Caco-2 (cell line): ENCODE measurements around the gene RNF175. TPM values are rescaled to one million over a fixed set of nuclear protein-coding genes. Genes with fewer than 3 reads are reported as not detected.

Experiments
- BruUV-seq: library from RNA; stranded (reverse); fragments of 400-500 nt; replicated peaks from 2 replicates; lab custom pipeline; 2021; lab: Mats Ljungman, UMichigan
- CTCF ChIA-PET: fragments of 300-600 bp; sonication (Branson Sonifier 250); formaldehyde crosslinking; loops from one replicate; lab custom pipeline; 2022; ENCODE audit warnings: antibody characterized with exemption; lab: Charles Lee
- POLR2A ChIA-PET: fragments of 300-600 bp; sonication (Branson Sonifier 250); formaldehyde crosslinking; loops from one replicate; lab custom pipeline; 2022; ENCODE audit warnings: antibody characterized with exemption; lab: Charles Lee
- DNase-seq, 2 experiments: peaks; one replicate each; pipeline versions ENCODE4 v3.0.0 to v3.0.0-alpha.2; 2020 to 2022
- H3K27me3 ChIP-seq: replicated peaks from 2 replicates; pipeline ENCODE4 v1.6.0; 2011; ENCODE audit warnings: low read length; ENCODE audit not compliant: control insufficient read depth, insufficient read depth
- H3K36me3 ChIP-seq: 2 replicates; pipeline ENCODE4 v1.5.1; 2011; ENCODE audit warnings: low read length; ENCODE audit not compliant: control insufficient read depth, insufficient read depth
- H3K4me1 ChIP-seq: fragments of 250-450 bp; sonication (Bioruptor Pico); 2 replicates; pipeline ENCODE4 v1.5.1; 2020; ENCODE audit warnings: mild to moderate bottlenecking
- H3K4me3 ChIP-seq: 2 replicates; pipeline ENCODE4 v1.5.1; 2011; ENCODE audit warnings: low read depth, mild to moderate bottlenecking, control low read depth, low read length
- H3K9me3 ChIP-seq: fragments of 250-450 bp; sonication (Bioruptor Pico); 2 replicates; pipeline ENCODE4 v1.5.1; 2020; ENCODE audit warnings: mild to moderate bottlenecking, moderate library complexity
- H3K27ac Mint-ChIP-seq: one replicate; pipeline ENCODE4 v1.8.0; 2022; ENCODE audit warnings: mixed read lengths; ENCODE audit not compliant: unreplicated experiment
- H3K27me3 Mint-ChIP-seq: one replicate; pipeline ENCODE4 v1.8.0; 2022; ENCODE audit warnings: mixed read lengths; ENCODE audit not compliant: insufficient read depth, unreplicated experiment
- H3K36me3 Mint-ChIP-seq: one replicate; pipeline ENCODE4 v1.8.0; 2022; ENCODE audit warnings: mild to moderate bottlenecking, mixed read lengths; ENCODE audit not compliant: insufficient read depth, unreplicated experiment
- H3K4me1 Mint-ChIP-seq: one replicate; pipeline ENCODE4 v1.8.0; 2022; ENCODE audit warnings: low read depth, mixed read lengths; ENCODE audit not compliant: unreplicated experiment
- H3K4me3 Mint-ChIP-seq: one replicate; pipeline ENCODE4 v1.8.0; 2022; ENCODE audit warnings: mild to moderate bottlenecking, moderate library complexity, mixed read lengths; ENCODE audit not compliant: unreplicated experiment
- H3K9me3 Mint-ChIP-seq: one replicate; pipeline ENCODE4 v1.8.0; 2022; ENCODE audit warnings: mixed read lengths; ENCODE audit not compliant: unreplicated experiment
- intact Hi-C: fragments of 100-400 bp; cut with micrococcal nuclease; formaldehyde crosslinking; loops from one replicate; pipeline ENCODE4 v1.10.0; 2022; ENCODE audit not compliant: unreplicated experiment
- total RNA-seq: library from RNA; stranded (reverse); gene quantifications from 2 replicates; pipeline ENCODE4 v1.2.3, GENCODE V29; 2022
- TF ChIP-seq, protein P1 (sequence below), 2 experiments: fragments of 200-600 bp in 1 of 2; IDR thresholded peaks; 1 replicate in 1 of 2; 2 replicates in 1 of 2; pipeline versions ENCODE4 v1.5.1 to v1.8.0; 2011 to 2022; ENCODE audit warnings: antibody characterized with exemption in 1 of 2, control low read depth in 1 of 2, inconsistent platforms in 1 of 2, low read depth in 1 of 2, low read length in 1 of 2, mild to moderate bottlenecking in 1 of 2, moderate library complexity in 1 of 2; ENCODE audit not compliant: insufficient read depth in 1 of 2, severe bottlenecking in 1 of 2, unreplicated experiment in 1 of 2

Gene RNF175
- total RNA-seq, 1 experiment from 2014 or later = not detected

DNA sequence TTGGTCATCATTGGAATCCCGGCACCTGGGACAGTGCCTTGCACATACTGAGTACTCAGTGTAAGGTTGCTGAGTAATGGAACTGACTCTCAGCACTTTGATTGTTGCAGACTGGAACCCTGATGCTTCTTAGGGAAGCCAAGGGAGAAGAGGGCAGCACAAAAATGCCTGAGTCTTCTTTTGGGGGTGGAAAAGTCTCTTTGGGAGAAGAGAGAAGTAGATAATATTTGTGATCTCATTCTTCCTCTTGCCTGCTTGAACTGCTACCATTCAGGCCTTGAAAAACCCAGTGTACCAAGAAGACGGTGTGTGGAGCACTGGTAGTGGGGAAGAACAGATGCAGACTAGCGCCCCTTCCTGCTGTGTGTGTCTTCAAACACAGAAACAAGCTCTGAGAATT, 16.8 kb upstream of the RNF175 start:
- BruUV-seq = no TSS peak
- H3K36me3 ChIP-seq = no peaks in the 10 kb centered on the region
- Mint-ChIP-seq H3K4me3 (no peak overlapping the region), H3K36me3 (no peaks in the 10 kb centered on the region), H3K9me3 (no peaks in the 10 kb centered on the region), H3K27ac (no peak overlapping the region), H3K27me3 (peaks cover 21% of the 10 kb centered on the region), H3K4me1 (no peaks in the 10 kb centered on the region)
- no peaks in the 10 kb centered on the region for H3K4me1 ChIP-seq
- no peak overlapping the region for H3K4me3 ChIP-seq
- TF ChIP-seq, protein P1, sequence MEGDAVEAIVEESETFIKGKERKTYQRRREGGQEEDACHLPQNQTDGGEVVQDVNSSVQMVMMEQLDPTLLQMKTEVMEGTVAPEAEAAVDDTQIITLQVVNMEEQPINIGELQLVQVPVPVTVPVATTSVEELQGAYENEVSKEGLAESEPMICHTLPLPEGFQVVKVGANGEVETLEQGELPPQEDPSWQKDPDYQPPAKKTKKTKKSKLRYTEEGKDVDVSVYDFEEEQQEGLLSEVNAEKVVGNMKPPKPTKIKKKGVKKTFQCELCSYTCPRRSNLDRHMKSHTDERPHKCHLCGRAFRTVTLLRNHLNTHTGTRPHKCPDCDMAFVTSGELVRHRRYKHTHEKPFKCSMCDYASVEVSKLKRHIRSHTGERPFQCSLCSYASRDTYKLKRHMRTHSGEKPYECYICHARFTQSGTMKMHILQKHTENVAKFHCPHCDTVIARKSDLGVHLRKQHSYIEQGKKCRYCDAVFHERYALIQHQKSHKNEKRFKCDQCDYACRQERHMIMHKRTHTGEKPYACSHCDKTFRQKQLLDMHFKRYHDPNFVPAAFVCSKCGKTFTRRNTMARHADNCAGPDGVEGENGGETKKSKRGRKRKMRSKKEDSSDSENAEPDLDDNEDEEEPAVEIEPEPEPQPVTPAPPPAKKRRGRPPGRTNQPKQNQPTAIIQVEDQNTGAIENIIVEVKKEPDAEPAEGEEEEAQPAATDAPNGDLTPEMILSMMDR (IDR thresholded peaks at IDR 0.05; ENCODE audit: insufficient read depth in 1 of 2, low read depth in 1 of 2, low read length in 1 of 2, severe bottlenecking in 1 of 2, unreplicated experiment in 1 of 2) = no peak
- no peaks in the 10 kb centered on the region for H3K9me3 ChIP-seq
- CTCF ChIA-PET = interaction anchor here (1.1 kb wide), 1 partner anchor 9 kb away, joined by 3 read pairs; no protein-coding TSS in a partner anchor
- intact Hi-C loops = loop anchor here (10.0 kb wide), 1 partner anchor 728 kb away; no protein-coding TSS in a partner anchor
- no peaks in the 10 kb centered on the region for H3K27me3 ChIP-seq
- POLR2A ChIA-PET = no interaction called here
- no peak for DNase-seq

DNA sequence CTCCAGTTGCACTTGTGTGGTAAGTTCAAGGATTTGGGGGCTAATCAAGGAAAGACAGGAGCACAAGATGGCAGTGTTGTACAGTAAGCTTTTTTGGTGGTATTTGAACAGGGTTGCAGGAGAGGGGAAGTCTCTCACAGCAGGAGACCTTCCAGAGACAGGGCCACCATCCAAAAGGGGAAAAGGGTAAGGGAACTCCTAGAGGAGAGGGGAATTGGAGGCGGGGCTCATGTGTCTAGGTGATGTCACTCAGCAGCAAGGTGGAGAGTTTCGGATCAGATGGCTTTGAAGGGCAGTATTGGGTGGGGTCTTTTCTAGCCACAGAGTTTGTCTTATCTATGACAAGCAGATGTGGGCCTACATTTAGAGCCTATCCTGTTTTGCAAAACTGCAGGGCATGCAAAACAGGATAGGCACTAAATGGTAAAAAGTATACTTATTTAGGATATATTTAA, 13.4 kb upstream of the RNF175 start:
- Histone ChIP-seq H3K4me1 (no peaks in the 10 kb centered on the region), H3K36me3 (no peaks in the 10 kb centered on the region), H3K9me3 (no peaks in the 10 kb centered on the region), H3K4me3 (no peak overlapping the region), H3K27me3 (no peaks in the 10 kb centered on the region)
- Mint-ChIP-seq H3K36me3 (no peaks in the 10 kb centered on the region), H3K27me3 (peaks cover 23% of the 10 kb centered on the region), H3K4me1 (no peaks in the 10 kb centered on the region), H3K27ac (no peak overlapping the region), H3K9me3 (no peaks in the 10 kb centered on the region), H3K4me3 (no peak overlapping the region)
- no TSS peak for BruUV-seq
- intact Hi-C loops = loop anchor here (2.0 to 10.0 kb wide), 2 partner anchors 246 to 732 kb away; no protein-coding TSS in a partner anchor
- TF ChIP-seq, protein P1 (IDR thresholded peaks at IDR 0.05; ENCODE audit: insufficient read depth in 1 of 2, low read depth in 1 of 2, low read length in 1 of 2, severe bottlenecking in 1 of 2, unreplicated experiment in 1 of 2) = peak in 1 of 2 experiments; percentile 39
- no peak for DNase-seq
- POLR2A ChIA-PET = no interaction called here
- CTCF ChIA-PET = no interaction called here

DNA sequence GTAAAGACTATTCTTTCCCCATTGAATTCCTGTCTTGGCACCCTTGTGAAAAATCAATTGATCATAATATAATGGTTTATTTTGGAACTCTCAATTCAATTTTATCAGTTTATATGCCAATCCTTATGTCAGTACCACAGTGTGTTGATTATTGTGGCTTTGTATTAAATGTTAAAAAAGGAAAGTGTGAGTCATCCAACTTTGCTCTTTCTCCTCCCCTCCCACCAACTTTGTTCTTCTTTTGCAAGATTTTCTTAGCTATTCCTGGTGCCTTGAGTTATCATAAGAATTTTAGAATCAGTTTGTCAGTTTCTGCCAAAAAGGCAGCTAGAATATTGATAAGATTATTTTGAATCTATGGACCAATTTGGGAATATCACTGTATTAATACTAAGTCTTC, 11.2 kb upstream of the RNF175 start:
- H3K36me3 ChIP-seq = no peaks in the 10 kb centered on the region
- POLR2A ChIA-PET = no interaction called here
- no peak overlapping the region for H3K27ac Mint-ChIP-seq
- H3K4me3 ChIP-seq = no peak overlapping the region
- no peaks in the 10 kb centered on the region for H3K9me3 Mint-ChIP-seq
- TF ChIP-seq, protein P1 (IDR thresholded peaks at IDR 0.05; ENCODE audit: insufficient read depth in 1 of 2, low read depth in 1 of 2, low read length in 1 of 2, severe bottlenecking in 1 of 2, unreplicated experiment in 1 of 2) = no peak
- H3K4me1 ChIP-seq = no peaks in the 10 kb centered on the region
- peaks cover 20% of the 10 kb centered on the region for H3K27me3 Mint-ChIP-seq
- DNase-seq = no peak
- H3K9me3 ChIP-seq = no peaks in the 10 kb centered on the region
- no peak overlapping the region for H3K4me3 Mint-ChIP-seq
- CTCF ChIA-PET = no interaction called here
- intact Hi-C loops = loop anchor here (10.0 kb wide), 1 partner anchor 734 kb away; no protein-coding TSS in a partner anchor
- H3K27me3 ChIP-seq = no peaks in the 10 kb centered on the region
- no peaks in the 10 kb centered on the region for H3K36me3 Mint-ChIP-seq
- no TSS peak for BruUV-seq
- H3K4me1 Mint-ChIP-seq = no peaks in the 10 kb centered on the region
